Measurements from ENCODE around the gene ZNF519. TPM values are rescaled to one million over a fixed set of nuclear protein-coding genes. Genes with fewer than 3 reads are reported as not detected.

Gene ZNF519
- total RNA-seq, 1 experiment from 2014 or later, result 24.3 TPM

DNA sequence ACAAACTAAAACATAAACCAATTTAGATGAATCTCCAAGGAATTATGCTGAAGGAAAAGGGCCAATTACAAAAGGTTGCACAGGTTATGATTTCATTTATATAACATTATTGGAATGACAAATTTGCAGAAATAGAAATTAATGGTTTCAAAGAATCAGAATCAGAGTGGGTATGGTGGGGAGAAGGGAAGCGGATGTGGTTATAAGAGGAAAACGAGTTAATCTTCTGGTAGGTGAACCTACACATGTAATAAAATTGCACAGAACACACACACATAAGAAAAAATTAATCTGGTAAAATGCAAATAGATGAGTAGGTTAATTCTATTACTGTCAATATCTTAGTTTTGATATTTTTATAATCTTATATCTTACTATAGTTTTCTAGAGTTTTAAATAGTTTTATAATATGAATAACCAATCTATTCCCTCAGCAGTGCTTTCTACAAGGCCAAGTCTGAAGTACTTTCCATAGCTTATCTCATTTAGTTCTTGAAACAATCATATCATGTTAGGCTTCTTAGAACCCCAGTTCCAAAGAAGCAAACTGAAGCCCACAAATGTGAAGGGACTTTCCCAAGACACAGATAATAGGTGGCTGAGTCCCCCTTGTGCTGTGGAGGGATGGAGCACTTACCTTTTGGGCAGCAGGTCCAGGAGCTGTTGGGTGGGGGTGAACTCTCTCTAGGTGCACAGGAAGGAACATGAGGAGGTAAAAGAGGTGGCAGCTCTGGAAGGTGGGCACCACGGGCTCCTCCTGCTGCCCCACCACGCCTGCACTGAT, 31.5 kb downstream of the ZNF519 start:
- Histone ChIP-seq H2BK20ac (ENCODE audit: low read depth, low read length, poor library complexity, severe bottlenecking) (no peak overlapping the region), H2BK5ac (ENCODE audit: insufficient read length, low read length) (no peak overlapping the region), H3K9me3 (ENCODE audit: control insufficient read depth, low read depth, low read length) (peaks cover 16% of the 10 kb centered on the region), H3K27ac (ENCODE audit: insufficient read length, low read depth, low read length) (no peak overlapping the region), H3K27me3 (ENCODE audit: insufficient read depth, low read length) (no peaks in the 10 kb centered on the region), H2AFZ (ENCODE audit: low read length) (no peak overlapping the region), H4K20me1 (ENCODE audit: control insufficient read depth, insufficient read depth, insufficient read length) (no peaks in the 10 kb centered on the region), H3K23ac (ENCODE audit: insufficient read length, low read depth, low read length) (no peak overlapping the region), H3K79me2 (ENCODE audit: insufficient read depth, low read length) (0 out of 2 replicates have a peak, but pooled peaks cover 3% of the 10 kb centered on the region), H2BK12ac (ENCODE audit: insufficient read length, low read depth, low read length) (no peak overlapping the region), H3K79me1 (ENCODE audit: insufficient read depth, low read depth, low read length, poor library complexity, severe bottlenecking) (no peaks in the 10 kb centered on the region), H4K5ac (ENCODE audit: insufficient read length, low read depth, low read length) (no peak overlapping the region), H3K4me1 (ENCODE audit: insufficient read depth, low read length) (no peaks in the 10 kb centered on the region), H3K56ac (ENCODE audit: insufficient read length, low read depth, low read length) (no peak overlapping the region), H2BK120ac (ENCODE audit: low read depth, low read length, poor library complexity, severe bottlenecking) (no peak overlapping the region), H2BK15ac (ENCODE audit: low read depth, low read length) (no peak overlapping the region), H3T11ph (ENCODE audit: low read length) (no peak overlapping the region), H3K4me2 (ENCODE audit: insufficient read depth, insufficient read length, low read length) (no peak overlapping the region), H3K9ac (ENCODE audit: extremely low read depth, insufficient read length, low read length) (no peak overlapping the region), H4K91ac (ENCODE audit: insufficient read length, low read depth, low read length) (no peak overlapping the region), H2AK5ac (ENCODE audit: insufficient read length, low read length) (no peak overlapping the region), H3K23me2 (ENCODE audit: insufficient read length, low read depth, low read length, poor library complexity, severe bottlenecking) (no peaks in the 10 kb centered on the region), H4K8ac (replicated peaks; ENCODE audit: insufficient read length, low read depth, low read length) (no peak overlapping the region), H3K14ac (ENCODE audit: insufficient read depth, low read length) (no peak overlapping the region), H3K4ac (ENCODE audit: low read depth, low read length) (no peak overlapping the region), H3K18ac (ENCODE audit: insufficient read length, low read depth, low read length) (no peak overlapping the region)
- WGBS (ENCODE audit: extremely low coverage, insufficient read length, low lambda C conversion rate), result 100% methylated on average over 1 of the region's 4 CpGs
- H3K27me3 Mint-ChIP-seq (ENCODE audit: low read depth), result no peaks in the 10 kb centered on the region
- peaks cover 77 to 86% (median 84%) of the 10 kb centered on the region in 3 experiments for H3K36me3 Mint-ChIP-seq (ENCODE audit: insufficient read depth in 1 of 3, low read depth in 3 of 3)
- H3K4me1 Mint-ChIP-seq, result no peaks in the 10 kb centered on the region
- no peak overlapping the region for H3K4me3 Mint-ChIP-seq
- TF ChIP-seq, protein P1, sequence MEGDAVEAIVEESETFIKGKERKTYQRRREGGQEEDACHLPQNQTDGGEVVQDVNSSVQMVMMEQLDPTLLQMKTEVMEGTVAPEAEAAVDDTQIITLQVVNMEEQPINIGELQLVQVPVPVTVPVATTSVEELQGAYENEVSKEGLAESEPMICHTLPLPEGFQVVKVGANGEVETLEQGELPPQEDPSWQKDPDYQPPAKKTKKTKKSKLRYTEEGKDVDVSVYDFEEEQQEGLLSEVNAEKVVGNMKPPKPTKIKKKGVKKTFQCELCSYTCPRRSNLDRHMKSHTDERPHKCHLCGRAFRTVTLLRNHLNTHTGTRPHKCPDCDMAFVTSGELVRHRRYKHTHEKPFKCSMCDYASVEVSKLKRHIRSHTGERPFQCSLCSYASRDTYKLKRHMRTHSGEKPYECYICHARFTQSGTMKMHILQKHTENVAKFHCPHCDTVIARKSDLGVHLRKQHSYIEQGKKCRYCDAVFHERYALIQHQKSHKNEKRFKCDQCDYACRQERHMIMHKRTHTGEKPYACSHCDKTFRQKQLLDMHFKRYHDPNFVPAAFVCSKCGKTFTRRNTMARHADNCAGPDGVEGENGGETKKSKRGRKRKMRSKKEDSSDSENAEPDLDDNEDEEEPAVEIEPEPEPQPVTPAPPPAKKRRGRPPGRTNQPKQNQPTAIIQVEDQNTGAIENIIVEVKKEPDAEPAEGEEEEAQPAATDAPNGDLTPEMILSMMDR (conservative IDR thresholded peaks at IDR 0.05), result no peak
- peaks cover 42 to 57% of the 10 kb centered on the region in 2 experiments for H3K9me3 Mint-ChIP-seq
- H3K27ac Mint-ChIP-seq, result no peak overlapping the region
- DNase-seq, result no peak
